ENCODE results near the gene NR1H3. TPM values are rescaled to one million over a fixed set of nuclear protein-coding genes. Genes with fewer than 3 reads are reported as not detected.

The NR1H3 gene
- total RNA-seq, 1 experiment from 2014 or later = 26.3 TPM

GRCh38 chr11:47253660-47254059, 4.1 kb upstream of the NR1H3 start:
- Histone ChIP-seq H4K20me1 (ENCODE audit: control insufficient read depth, insufficient read depth, insufficient read length) (no peaks in the 10 kb centered on the region), H3K56ac (ENCODE audit: insufficient read length, low read depth, low read length) (no peak overlapping the region), H3K4ac (ENCODE audit: low read depth, low read length) (no peak overlapping the region), H4K5ac (ENCODE audit: insufficient read length, low read depth, low read length) (no peak overlapping the region), H3K14ac (ENCODE audit: insufficient read depth, low read length) (no peak overlapping the region), H3K79me2 (ENCODE audit: insufficient read depth, low read length) (peaks cover 3% of the 10 kb centered on the region; the same call in 1 of the 2 replicates), H4K91ac (ENCODE audit: insufficient read length, low read depth, low read length) (no peak overlapping the region), H2AFZ (ENCODE audit: low read length) (no peak overlapping the region), H3K27ac (ENCODE audit: insufficient read length, low read depth, low read length) (no peak overlapping the region), H3K9me3 (ENCODE audit: control insufficient read depth, low read depth, low read length) (no peaks in the 10 kb centered on the region), H2BK15ac (ENCODE audit: low read depth, low read length) (no peak overlapping the region), H2BK5ac (ENCODE audit: insufficient read length, low read length) (no peak overlapping the region), H3K23ac (ENCODE audit: insufficient read length, low read depth, low read length) (no peak overlapping the region), H2BK12ac (ENCODE audit: insufficient read length, low read depth, low read length) (no peak overlapping the region), H3K79me1 (ENCODE audit: insufficient read depth, low read depth, low read length, poor library complexity, severe bottlenecking) (no peaks in the 10 kb centered on the region), H3K4me1 (ENCODE audit: insufficient read depth, low read length) (no peaks in the 10 kb centered on the region; the same call in 1 of the 2 replicates), H3K9ac (ENCODE audit: extremely low read depth, insufficient read length, low read length) (no peak overlapping the region), H2BK120ac (ENCODE audit: low read depth, low read length, poor library complexity, severe bottlenecking) (no peak overlapping the region), H2BK20ac (ENCODE audit: low read depth, low read length, poor library complexity, severe bottlenecking) (no peak overlapping the region), H3K27me3 (ENCODE audit: insufficient read depth, low read length) (no peaks in the 10 kb centered on the region), H2AK5ac (ENCODE audit: insufficient read length, low read length) (no peak overlapping the region), H3T11ph (ENCODE audit: low read length) (no peak overlapping the region), H3K4me2 (ENCODE audit: insufficient read depth, insufficient read length, low read length) (no peak overlapping the region), H4K8ac (replicated peaks; ENCODE audit: insufficient read length, low read depth, low read length) (no peak overlapping the region), H3K18ac (ENCODE audit: insufficient read length, low read depth, low read length) (no peak overlapping the region), H3K23me2 (ENCODE audit: insufficient read length, low read depth, low read length, poor library complexity, severe bottlenecking) (peaks cover 8% of the 10 kb centered on the region)
- no peak for DNase-seq
- WGBS (ENCODE audit: extremely low coverage, insufficient read length, low lambda C conversion rate) = no CpG with 5 or more reads among the region's 2 CpGs
- peaks cover 17 to 24% of the 10 kb centered on the region in 2 experiments for H3K4me1 Mint-ChIP-seq
- H3K27ac Mint-ChIP-seq = 0 out of 7 replicates have a peak overlapping the region, but pooled peaks of 1 of the 3 experiments have one; percentile 18
- TF ChIP-seq CTCF (conservative IDR thresholded peaks at IDR 0.05) = no peak
- H3K9me3 Mint-ChIP-seq = no peaks in the 10 kb centered on the region
- H3K4me3 Mint-ChIP-seq = no peak overlapping the region
- H3K27me3 Mint-ChIP-seq (ENCODE audit: low read depth) = no peaks in the 10 kb centered on the region; the same call in 1 of the 2 replicates
- peaks cover 0 to 4% (median 0%) of the 10 kb centered on the region in 3 experiments; a peak in 1 of 7 replicates for H3K36me3 Mint-ChIP-seq (ENCODE audit: insufficient read depth in 1 of 3, low read depth in 3 of 3)

Measured in H9 (cell line).